DOHH2 (cell line): ENCODE results near the gene TLCD5.

ENCODE experiments used
- H3F3A ChIP-seq: fragments of 200-600 bp; sonication (generic), shearing (Covaris generic); 2 replicates; pipeline ENCODE4 v1.6.0; 2016; ENCODE audit warnings: antibody characterized with exemption, mild to moderate bottlenecking; ENCODE audit not compliant: control insufficient read depth, insufficient read depth
- H3K27ac ChIP-seq: fragments of 200-600 bp; sonication (generic); 2 replicates; pipeline ENCODE4 v1.5.1; 2014; ENCODE audit warnings: low read depth, mild to moderate bottlenecking, low read length, moderate library complexity
- H3K27me3 ChIP-seq: fragments of 200-600 bp; sonication (generic); 2 replicates; pipeline ENCODE4 v1.6.1; 2014; ENCODE audit warnings: mild to moderate bottlenecking, low read length, mixed read lengths; ENCODE audit not compliant: control insufficient read depth
- H3K36me3 ChIP-seq: fragments of 200-600 bp; sonication (generic); 2 replicates; pipeline ENCODE4 v1.6.1; 2014; ENCODE audit warnings: mild to moderate bottlenecking, low read length, moderate library complexity, mixed read lengths; ENCODE audit not compliant: control insufficient read depth
- H3K4me1 ChIP-seq: fragments of 200-600 bp; sonication (generic); 2 replicates; pipeline ENCODE4 v1.6.1; 2014; ENCODE audit warnings: mild to moderate bottlenecking, low read length, mixed read lengths; ENCODE audit not compliant: control insufficient read depth
- H3K4me2 ChIP-seq: fragments of 200-600 bp; sonication (generic); 2 replicates; pipeline ENCODE4 v1.6.0; 2014; ENCODE audit warnings: mild to moderate bottlenecking, low read length, moderate library complexity
- H3K4me3 ChIP-seq: fragments of 200-600 bp; sonication (generic); 2 replicates; pipeline ENCODE4 v1.5.1; 2014; ENCODE audit warnings: mild to moderate bottlenecking, low read length, mixed read lengths
- H3K79me2 ChIP-seq: fragments of 200-600 bp; sonication (generic); 2 replicates; pipeline ENCODE4 v1.6.1; 2014; ENCODE audit warnings: mild to moderate bottlenecking, low read length, mixed read lengths; ENCODE audit not compliant: control insufficient read depth
- H3K9me2 ChIP-seq: fragments of 200-600 bp; sonication (generic); replicated peaks from 2 replicates; pipeline ENCODE4 v1.6.1; 2014; ENCODE audit warnings: mild to moderate bottlenecking, low read length, mixed read lengths; ENCODE audit not compliant: control insufficient read depth
- H3K9me3 ChIP-seq: fragments of 200-600 bp; sonication (generic); 2 replicates; pipeline ENCODE4 v1.6.1; 2014; ENCODE audit warnings: antibody characterized with exemption, low read length, mixed read lengths; ENCODE audit not compliant: control insufficient read depth, insufficient read depth
- H4K20me1 ChIP-seq: fragments of 200-600 bp; sonication (generic); 2 replicates; pipeline ENCODE4 v1.6.0; 2014; ENCODE audit warnings: low read depth, mild to moderate bottlenecking, antibody characterized with exemption, low read length, moderate library complexity; ENCODE audit not compliant: control insufficient read depth, insufficient read depth
- CTCF ChIP-seq: fragments of 200-600 bp; sonication (generic); IDR thresholded peaks from one replicate; pipeline ENCODE4 v1.5.1; 2014; ENCODE audit warnings: antibody characterized with exemption, mild to moderate bottlenecking, low read depth, low read length; ENCODE audit not compliant: poor library complexity, severe bottlenecking
- EZH2phosphoT487 ChIP-seq: fragments of 200-600 bp; sonication (generic); IDR thresholded peaks from 2 replicates; pipeline ENCODE4 v1.6.1; 2017; ENCODE audit warnings: borderline replicate concordance, mild to moderate bottlenecking, antibody characterized with exemption, low read length, moderate library complexity, mixed read lengths

The TLCD5 gene

DNA sequence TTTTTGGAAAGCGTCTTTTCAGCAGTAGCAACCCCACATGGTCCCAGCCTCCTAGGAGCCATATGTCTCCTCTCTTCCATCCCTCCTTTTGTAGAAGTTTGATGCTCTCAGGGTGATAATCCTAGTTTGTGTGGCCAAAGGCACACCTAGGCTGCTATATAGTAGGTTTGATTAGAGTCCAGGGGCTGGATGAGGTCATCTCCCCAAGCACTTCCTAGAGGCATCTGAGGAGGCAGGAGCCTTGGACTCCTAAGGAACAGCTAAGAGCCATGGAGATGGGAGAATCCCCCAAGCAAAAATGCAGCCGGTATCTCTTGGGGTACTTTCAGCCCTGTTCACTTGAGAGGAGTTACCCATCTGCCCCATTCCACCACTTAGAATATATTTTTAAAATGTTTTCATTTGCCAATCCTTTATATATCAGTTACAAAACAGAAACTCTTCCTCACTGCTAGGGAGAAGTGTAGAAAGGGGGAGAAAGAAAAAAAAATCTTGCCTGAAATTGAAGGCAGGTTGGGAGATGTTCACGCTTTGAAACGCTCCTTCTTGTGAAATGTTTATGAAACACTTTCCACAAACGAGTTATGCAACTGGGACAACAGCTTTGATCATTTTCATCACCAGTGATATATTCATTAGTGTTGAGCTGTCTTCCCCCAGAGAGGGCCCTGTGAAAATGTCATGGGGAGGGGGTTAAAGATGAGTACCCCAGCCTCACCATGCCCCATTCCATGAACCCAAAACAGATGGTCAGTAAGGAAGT is 31.9 kb upstream of the TLCD5 start:
- peaks cover 8% of the 10 kb centered on the region for H3K4me1 ChIP-seq
- H3K4me3 ChIP-seq = no peak overlapping the region
- H3K36me3 ChIP-seq = no peaks in the 10 kb centered on the region
- no peaks in the 10 kb centered on the region for H3F3A ChIP-seq
- H3K9me2 ChIP-seq = no peaks in the 10 kb centered on the region
- no peak for TF ChIP-seq CTCF
- H3K79me2 ChIP-seq = no peaks in the 10 kb centered on the region
- no peak overlapping the region for H3K27ac ChIP-seq
- H4K20me1 ChIP-seq = no peaks in the 10 kb centered on the region
- no peaks in the 10 kb centered on the region for H3K9me3 ChIP-seq
- H3K4me2 ChIP-seq = no peak overlapping the region
- H3K27me3 ChIP-seq = peaks cover 18% of the 10 kb centered on the region

GRCh38 chr11:120294096-120294495 is 31.0 kb upstream of the TLCD5 start:
- no peaks in the 10 kb centered on the region for H3K9me3 ChIP-seq
- no peaks in the 10 kb centered on the region for H3K36me3 ChIP-seq
- H3K4me2 ChIP-seq = no peak overlapping the region
- no peaks in the 10 kb centered on the region for H3K9me2 ChIP-seq
- H3F3A ChIP-seq = no peaks in the 10 kb centered on the region
- peaks cover 18% of the 10 kb centered on the region for H3K27me3 ChIP-seq
- TF ChIP-seq CTCF = no peak
- TF ChIP-seq EZH2phosphoT487 = no peak
- no peaks in the 10 kb centered on the region for H4K20me1 ChIP-seq
- peaks cover 7% of the 10 kb centered on the region for H3K4me1 ChIP-seq
- no peak overlapping the region for H3K27ac ChIP-seq
- no peak overlapping the region for H3K4me3 ChIP-seq
- no peaks in the 10 kb centered on the region for H3K79me2 ChIP-seq

- Histone ChIP-seq H3K79me2 (no peaks in the 10 kb centered on the region), H4K20me1 (no peaks in the 10 kb centered on the region), H3K36me3 (no peaks in the 10 kb centered on the region), H3K9me2 (no peaks in the 10 kb centered on the region), H3K9me3 (no peaks in the 10 kb centered on the region), H3K4me3 (no peak overlapping the region), H3K27me3 (peaks cover 23% of the 10 kb centered on the region), H3K27ac (no peak overlapping the region), H3F3A (no peaks in the 10 kb centered on the region), H3K4me2 (no peak overlapping the region), H3K4me1 (no peaks in the 10 kb centered on the region)
- TF ChIP-seq CTCF (no peak), EZH2phosphoT487 (no peak)
Measured at GRCh38 chr11:120295099-120295498, 30.0 kb upstream of the TLCD5 start.

DNA sequence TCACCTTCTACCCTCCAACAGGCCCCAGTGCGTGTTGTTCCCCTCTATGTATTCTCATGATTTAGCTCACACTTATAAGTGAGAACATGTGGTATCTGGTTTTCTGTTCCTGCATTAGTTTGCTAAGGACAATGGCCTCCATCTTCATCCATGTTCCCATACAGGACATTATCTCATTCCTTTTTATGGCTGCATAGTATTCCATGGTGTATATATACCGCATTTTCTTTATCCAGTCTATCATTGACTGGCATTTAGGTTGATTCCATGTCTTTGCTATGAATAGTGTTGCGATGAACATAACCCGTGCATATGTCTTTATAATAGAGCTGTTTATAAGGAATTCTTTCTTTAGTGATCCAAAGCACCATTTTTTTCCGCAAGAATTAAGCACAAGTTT is 28.5 kb upstream of the TLCD5 start:
- H4K20me1 ChIP-seq = no peaks in the 10 kb centered on the region
- H3K4me1 ChIP-seq = no peaks in the 10 kb centered on the region
- no peak overlapping the region for H3K27ac ChIP-seq
- H3K27me3 ChIP-seq = peaks cover 17% of the 10 kb centered on the region
- TF ChIP-seq CTCF (no peak), EZH2phosphoT487 (no peak)
- no peak overlapping the region for H3K4me3 ChIP-seq
- no peak overlapping the region for H3K4me2 ChIP-seq
- no peaks in the 10 kb centered on the region for H3K9me3 ChIP-seq
- H3K79me2 ChIP-seq = no peaks in the 10 kb centered on the region
- no peaks in the 10 kb centered on the region for H3K36me3 ChIP-seq
- no peaks in the 10 kb centered on the region for H3F3A ChIP-seq
- H3K9me2 ChIP-seq = no peaks in the 10 kb centered on the region
